ENCODE measurements around the gene RBFOX2. TPM values are rescaled to one million over a fixed set of nuclear protein-coding genes. Genes with fewer than 3 reads are reported as not detected.

RBFOX2 gene
- polyA plus RNA-seq, 2 of the 4 experiments (the other 2 are of a cell fraction), result 30.3 to 77.7 TPM

DNA sequence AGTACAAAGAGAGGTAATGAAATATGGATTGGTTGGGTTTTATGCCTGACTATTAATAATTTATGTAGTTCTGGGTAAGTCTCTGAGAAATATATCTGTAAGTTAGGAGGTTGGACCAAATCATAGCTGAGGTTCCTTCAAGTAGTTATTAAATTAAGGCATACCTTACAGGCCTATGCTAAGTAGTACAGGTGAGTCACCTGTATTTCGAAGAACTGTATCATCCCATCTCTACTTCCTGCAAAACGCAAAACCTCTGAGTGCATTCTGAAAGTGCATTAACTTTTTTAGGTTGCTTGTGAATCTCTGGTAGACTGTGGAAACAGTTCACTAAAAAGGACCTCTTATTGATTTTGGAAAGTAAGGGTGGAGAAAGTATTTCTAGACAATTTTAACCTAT is 273.9 kb downstream of the RBFOX2 start:
- Histone ChIP-seq H3K4me2 (no peak overlapping the region), H3K4me1 (no peaks in the 10 kb centered on the region), H3K27ac (no peak overlapping the region), H3K9me3 (no peaks in the 10 kb centered on the region), H3K4me3 (no peak overlapping the region)
- no peak for ATAC-seq
- FAIRE-seq, result no peak
- ChIA-PET CTCF (interaction anchor here (0.6 to 1.8 kb wide), 4 partner anchors 13 to 311 kb away, joined by 3 to 4 read pairs (median 3); no protein-coding TSS in a partner anchor), POLR2A (no interaction called here)
- no peak for DNase-seq (ENCODE audit: low read depth in 1 of 2, low spot score in 1 of 2)
- WGBS (ENCODE audit: missing lambda C conversion rate), result 92% methylated on average over 2 of the region's 2 CpGs
- TF ChIP-seq FOXS1 (CRISPR knock-in tag; IDR thresholded peaks at IDR 0.05) (no peak), RCOR1 (IDR thresholded peaks at IDR 0.05; ENCODE audit: low read depth, low read length) (no peak), NPAS2 (CRISPR knock-in tag; IDR thresholded peaks at IDR 0.05; ENCODE audit: borderline replicate concordance) (no peak), KDM5A (IDR thresholded peaks at IDR 0.05) (no peak), TP53 (CRISPR knock-in tag; IDR thresholded peaks at IDR 0.05) (no peak), JUNB (IDR thresholded peaks at IDR 0.05) (no peak), RNF2 (IDR thresholded peaks at IDR 0.05; ENCODE audit: borderline replicate concordance, low read depth) (no peak), NFE2L2 (conservative IDR thresholded peaks at IDR 0.05; ENCODE audit: low read length) (no peak), MAZ (IDR thresholded peaks at IDR 0.05; ENCODE audit: borderline replicate concordance, low read depth, low read length) (no peak), CHD4 (IDR thresholded peaks at IDR 0.05; ENCODE audit: borderline replicate concordance) (no peak), POLR2A (IDR thresholded peaks at IDR 0.05; ENCODE audit: low read length) (no peak), ZFP36 (IDR thresholded peaks at IDR 0.05; ENCODE audit: borderline replicate concordance, partially characterized antibody) (no peak)
- TF ChIP-seq, protein P1, sequence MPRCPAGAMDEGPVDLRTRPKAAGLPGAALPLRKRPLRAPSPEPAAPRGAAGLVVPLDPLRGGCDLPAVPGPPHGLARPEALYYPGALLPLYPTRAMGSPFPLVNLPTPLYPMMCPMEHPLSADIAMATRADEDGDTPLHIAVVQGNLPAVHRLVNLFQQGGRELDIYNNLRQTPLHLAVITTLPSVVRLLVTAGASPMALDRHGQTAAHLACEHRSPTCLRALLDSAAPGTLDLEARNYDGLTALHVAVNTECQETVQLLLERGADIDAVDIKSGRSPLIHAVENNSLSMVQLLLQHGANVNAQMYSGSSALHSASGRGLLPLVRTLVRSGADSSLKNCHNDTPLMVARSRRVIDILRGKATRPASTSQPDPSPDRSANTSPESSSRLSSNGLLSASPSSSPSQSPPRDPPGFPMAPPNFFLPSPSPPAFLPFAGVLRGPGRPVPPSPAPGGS (IDR thresholded peaks at IDR 0.05), result no peak

DNA sequence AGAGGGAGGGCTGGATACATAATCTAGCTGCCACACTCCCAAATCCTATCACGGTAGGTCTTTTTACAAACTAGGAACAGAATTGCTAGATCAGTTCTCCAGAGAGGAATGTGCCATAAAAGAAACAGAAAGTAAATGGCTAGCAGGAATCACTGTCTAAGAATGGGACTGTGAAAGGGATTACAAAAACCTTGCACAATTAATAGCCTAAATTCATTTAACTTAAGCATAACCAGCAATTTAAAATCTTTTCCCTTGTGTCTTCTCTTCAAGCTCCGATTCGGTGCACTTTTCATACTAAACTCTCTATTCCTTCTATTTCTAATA is 275.8 kb downstream of the RBFOX2 start:
- ChIA-PET CTCF (interaction anchor here (1.1 kb wide), 1 partner anchor 313 kb away, joined by 3 read pairs; no protein-coding TSS in a partner anchor), POLR2A (no interaction called here)
- H3K4me2 ChIP-seq, result no peak overlapping the region
- no peak for DNase-seq (ENCODE audit: low read depth in 1 of 2, low spot score in 1 of 2)
- TF ChIP-seq MAZ (IDR thresholded peaks at IDR 0.05; ENCODE audit: borderline replicate concordance, low read depth, low read length) (no peak), RFX5 (IDR thresholded peaks at IDR 0.05) (no peak), JUNB (IDR thresholded peaks at IDR 0.05) (no peak), HEYL (CRISPR knock-in tag; IDR thresholded peaks at IDR 0.05) (no peak), NPAS2 (CRISPR knock-in tag; IDR thresholded peaks at IDR 0.05; ENCODE audit: borderline replicate concordance) (no peak), NFE2L2 (conservative IDR thresholded peaks at IDR 0.05; ENCODE audit: low read length) (no peak), RNF2 (IDR thresholded peaks at IDR 0.05; ENCODE audit: borderline replicate concordance, low read depth) (no peak), ZC3H11A (IDR thresholded peaks at IDR 0.05) (no peak), GATA3 (IDR thresholded peaks at IDR 0.05; ENCODE audit: borderline replicate concordance) (no peak), JUN (IDR thresholded peaks at IDR 0.05) (no peak), HOXA7 (CRISPR knock-in tag; IDR thresholded peaks at IDR 0.05) (no peak), MYC (IDR thresholded peaks at IDR 0.05; ENCODE audit: borderline replicate concordance, low read length) (no peak), ZFP36 (IDR thresholded peaks at IDR 0.05; ENCODE audit: borderline replicate concordance, partially characterized antibody) (no peak), ESRRA (IDR thresholded peaks at IDR 0.05; ENCODE audit: borderline replicate concordance, low read length) (no peak), SMC3 (IDR thresholded peaks at IDR 0.05) (no peak)
- TF ChIP-seq, protein P2, sequence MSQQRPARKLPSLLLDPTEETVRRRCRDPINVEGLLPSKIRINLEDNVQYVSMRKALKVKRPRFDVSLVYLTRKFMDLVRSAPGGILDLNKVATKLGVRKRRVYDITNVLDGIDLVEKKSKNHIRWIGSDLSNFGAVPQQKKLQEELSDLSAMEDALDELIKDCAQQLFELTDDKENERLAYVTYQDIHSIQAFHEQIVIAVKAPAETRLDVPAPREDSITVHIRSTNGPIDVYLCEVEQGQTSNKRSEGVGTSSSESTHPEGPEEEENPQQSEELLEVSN (IDR thresholded peaks at IDR 0.05; ENCODE audit: borderline replicate concordance, low read depth), result no peak
- TF ChIP-seq, protein P3, sequence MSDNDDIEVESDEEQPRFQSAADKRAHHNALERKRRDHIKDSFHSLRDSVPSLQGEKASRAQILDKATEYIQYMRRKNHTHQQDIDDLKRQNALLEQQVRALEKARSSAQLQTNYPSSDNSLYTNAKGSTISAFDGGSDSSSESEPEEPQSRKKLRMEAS (IDR thresholded peaks at IDR 0.05), result no peak
- TF ChIP-seq, protein P4, sequence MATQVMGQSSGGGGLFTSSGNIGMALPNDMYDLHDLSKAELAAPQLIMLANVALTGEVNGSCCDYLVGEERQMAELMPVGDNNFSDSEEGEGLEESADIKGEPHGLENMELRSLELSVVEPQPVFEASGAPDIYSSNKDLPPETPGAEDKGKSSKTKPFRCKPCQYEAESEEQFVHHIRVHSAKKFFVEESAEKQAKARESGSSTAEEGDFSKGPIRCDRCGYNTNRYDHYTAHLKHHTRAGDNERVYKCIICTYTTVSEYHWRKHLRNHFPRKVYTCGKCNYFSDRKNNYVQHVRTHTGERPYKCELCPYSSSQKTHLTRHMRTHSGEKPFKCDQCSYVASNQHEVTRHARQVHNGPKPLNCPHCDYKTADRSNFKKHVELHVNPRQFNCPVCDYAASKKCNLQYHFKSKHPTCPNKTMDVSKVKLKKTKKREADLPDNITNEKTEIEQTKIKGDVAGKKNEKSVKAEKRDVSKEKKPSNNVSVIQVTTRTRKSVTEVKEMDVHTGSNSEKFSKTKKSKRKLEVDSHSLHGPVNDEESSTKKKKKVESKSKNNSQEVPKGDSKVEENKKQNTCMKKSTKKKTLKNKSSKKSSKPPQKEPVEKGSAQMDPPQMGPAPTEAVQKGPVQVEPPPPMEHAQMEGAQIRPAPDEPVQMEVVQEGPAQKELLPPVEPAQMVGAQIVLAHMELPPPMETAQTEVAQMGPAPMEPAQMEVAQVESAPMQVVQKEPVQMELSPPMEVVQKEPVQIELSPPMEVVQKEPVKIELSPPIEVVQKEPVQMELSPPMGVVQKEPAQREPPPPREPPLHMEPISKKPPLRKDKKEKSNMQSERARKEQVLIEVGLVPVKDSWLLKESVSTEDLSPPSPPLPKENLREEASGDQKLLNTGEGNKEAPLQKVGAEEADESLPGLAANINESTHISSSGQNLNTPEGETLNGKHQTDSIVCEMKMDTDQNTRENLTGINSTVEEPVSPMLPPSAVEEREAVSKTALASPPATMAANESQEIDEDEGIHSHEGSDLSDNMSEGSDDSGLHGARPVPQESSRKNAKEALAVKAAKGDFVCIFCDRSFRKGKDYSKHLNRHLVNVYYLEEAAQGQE (IDR thresholded peaks at IDR 0.05), result no peak
- TF ChIP-seq, protein P5, sequence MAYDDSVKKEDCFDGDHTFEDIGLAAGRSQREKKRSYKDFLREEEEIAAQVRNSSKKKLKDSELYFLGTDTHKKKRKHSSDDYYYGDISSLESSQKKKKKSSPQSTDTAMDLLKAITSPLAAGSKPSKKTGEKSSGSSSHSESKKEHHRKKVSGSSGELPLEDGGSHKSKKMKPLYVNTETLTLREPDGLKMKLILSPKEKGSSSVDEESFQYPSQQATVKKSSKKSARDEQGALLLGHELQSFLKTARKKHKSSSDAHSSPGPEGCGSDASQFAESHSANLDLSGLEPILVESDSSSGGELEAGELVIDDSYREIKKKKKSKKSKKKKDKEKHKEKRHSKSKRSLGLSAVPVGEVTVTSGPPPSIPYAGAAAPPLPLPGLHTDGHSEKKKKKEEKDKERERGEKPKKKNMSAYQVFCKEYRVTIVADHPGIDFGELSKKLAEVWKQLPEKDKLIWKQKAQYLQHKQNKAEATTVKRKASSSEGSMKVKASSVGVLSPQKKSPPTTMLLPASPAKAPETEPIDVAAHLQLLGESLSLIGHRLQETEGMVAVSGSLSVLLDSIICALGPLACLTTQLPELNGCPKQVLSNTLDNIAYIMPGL (CRISPR knock-in tag; IDR thresholded peaks at IDR 0.05; ENCODE audit: borderline replicate concordance), result no peak
- no peak for FAIRE-seq
- no peak overlapping the region for H3K4me3 ChIP-seq
- no peaks in the 10 kb centered on the region for H3K4me1 ChIP-seq
- no peak overlapping the region for H3K27ac ChIP-seq
- WGBS (ENCODE audit: missing lambda C conversion rate), result 90% methylated on average over 3 of the region's 3 CpGs
- ATAC-seq, result no peak
- H3K9me3 ChIP-seq, result no peaks in the 10 kb centered on the region
